Ishikawa (cell line): Measurements from ENCODE around the gene PFDN4.

Source experiments
- CEBPB ChIP-seq: IDR thresholded peaks from 2 replicates; pipeline ENCODE4 v1.6.1; 2012
- CREB1 ChIP-seq: IDR thresholded peaks from 2 replicates; pipeline ENCODE4 v1.6.1; 2012; ENCODE audit warnings: low read depth
- EGR1 ChIP-seq: IDR thresholded peaks from 2 replicates; pipeline ENCODE4 v1.6.1; 2012
- EP300 ChIP-seq: IDR thresholded peaks from 2 replicates; pipeline ENCODE4 v1.6.1; 2012; ENCODE audit warnings: borderline replicate concordance
- FOXM1 ChIP-seq: IDR thresholded peaks from 2 replicates; pipeline ENCODE4 v1.6.1; 2012; ENCODE audit warnings: low read depth, borderline replicate concordance
- NFIC ChIP-seq: IDR thresholded peaks from 2 replicates; pipeline ENCODE4 v1.6.1; 2012
- RAD21 ChIP-seq: IDR thresholded peaks from 2 replicates; pipeline ENCODE4 v1.6.1; 2012; ENCODE audit warnings: low read depth
- TAF1 ChIP-seq: IDR thresholded peaks from 2 replicates; pipeline ENCODE4 v1.6.1; 2012; ENCODE audit warnings: low read depth, mild to moderate bottlenecking
- TCF12 ChIP-seq: IDR thresholded peaks from 2 replicates; pipeline ENCODE4 v1.6.1; 2012; ENCODE audit warnings: low read depth
- TEAD4 ChIP-seq: IDR thresholded peaks from 2 replicates; pipeline ENCODE4 v1.6.1; 2012
- YY1 ChIP-seq: IDR thresholded peaks from 2 replicates; pipeline ENCODE4 v1.6.1; 2012; ENCODE audit warnings: low read depth
- ZBTB7A ChIP-seq: IDR thresholded peaks from 2 replicates; pipeline ENCODE4 v1.6.1; 2012; ENCODE audit warnings: low read depth
- TF ChIP-seq, protein P1 (sequence below): IDR thresholded peaks from 2 replicates; pipeline ENCODE4 v1.6.1; 2012
- TF ChIP-seq, protein P2 (sequence below): IDR thresholded peaks from 2 replicates; pipeline ENCODE4 v1.6.1; 2012
- TF ChIP-seq, protein P3 (sequence below): IDR thresholded peaks from 2 replicates; pipeline ENCODE4 v1.6.1; 2012; ENCODE audit warnings: low read depth, mild to moderate bottlenecking

Gene PFDN4

DNA sequence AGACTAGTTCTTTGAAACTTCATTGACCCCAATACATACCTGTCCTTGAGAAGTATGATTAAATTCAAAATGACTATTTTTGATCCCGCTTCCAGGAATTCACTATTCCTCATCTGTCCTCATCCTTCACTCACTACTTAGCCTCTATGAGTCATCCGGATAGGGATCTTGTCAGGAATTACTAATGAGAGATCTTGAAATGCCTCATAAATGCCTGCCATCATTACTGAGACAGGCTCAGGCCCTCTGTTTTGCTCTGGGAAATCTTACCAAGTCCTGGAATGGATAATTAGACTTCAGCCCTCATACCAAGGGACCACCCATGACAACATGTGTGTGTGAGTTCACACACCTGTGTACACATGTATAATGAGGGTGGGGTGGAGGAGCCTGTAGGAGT, 31.3 kb upstream of the PFDN4 start:
- TF ChIP-seq, protein P1, sequence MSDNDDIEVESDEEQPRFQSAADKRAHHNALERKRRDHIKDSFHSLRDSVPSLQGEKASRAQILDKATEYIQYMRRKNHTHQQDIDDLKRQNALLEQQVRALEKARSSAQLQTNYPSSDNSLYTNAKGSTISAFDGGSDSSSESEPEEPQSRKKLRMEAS = no peak
- TF ChIP-seq TEAD4 = no peak
- no peak for TF ChIP-seq TCF12
- no peak for TF ChIP-seq FOXM1
- TF ChIP-seq, protein P2, sequence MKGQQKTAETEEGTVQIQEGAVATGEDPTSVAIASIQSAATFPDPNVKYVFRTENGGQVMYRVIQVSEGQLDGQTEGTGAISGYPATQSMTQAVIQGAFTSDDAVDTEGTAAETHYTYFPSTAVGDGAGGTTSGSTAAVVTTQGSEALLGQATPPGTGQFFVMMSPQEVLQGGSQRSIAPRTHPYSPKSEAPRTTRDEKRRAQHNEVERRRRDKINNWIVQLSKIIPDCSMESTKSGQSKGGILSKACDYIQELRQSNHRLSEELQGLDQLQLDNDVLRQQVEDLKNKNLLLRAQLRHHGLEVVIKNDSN = no peak
- no peak for TF ChIP-seq CEBPB
- TF ChIP-seq EP300 = no peak
- no peak for TF ChIP-seq EGR1
- no peak for TF ChIP-seq CREB1
- no peak for TF ChIP-seq YY1
- TF ChIP-seq RAD21 = no peak
- TF ChIP-seq NFIC = no peak
- TF ChIP-seq, protein P3, sequence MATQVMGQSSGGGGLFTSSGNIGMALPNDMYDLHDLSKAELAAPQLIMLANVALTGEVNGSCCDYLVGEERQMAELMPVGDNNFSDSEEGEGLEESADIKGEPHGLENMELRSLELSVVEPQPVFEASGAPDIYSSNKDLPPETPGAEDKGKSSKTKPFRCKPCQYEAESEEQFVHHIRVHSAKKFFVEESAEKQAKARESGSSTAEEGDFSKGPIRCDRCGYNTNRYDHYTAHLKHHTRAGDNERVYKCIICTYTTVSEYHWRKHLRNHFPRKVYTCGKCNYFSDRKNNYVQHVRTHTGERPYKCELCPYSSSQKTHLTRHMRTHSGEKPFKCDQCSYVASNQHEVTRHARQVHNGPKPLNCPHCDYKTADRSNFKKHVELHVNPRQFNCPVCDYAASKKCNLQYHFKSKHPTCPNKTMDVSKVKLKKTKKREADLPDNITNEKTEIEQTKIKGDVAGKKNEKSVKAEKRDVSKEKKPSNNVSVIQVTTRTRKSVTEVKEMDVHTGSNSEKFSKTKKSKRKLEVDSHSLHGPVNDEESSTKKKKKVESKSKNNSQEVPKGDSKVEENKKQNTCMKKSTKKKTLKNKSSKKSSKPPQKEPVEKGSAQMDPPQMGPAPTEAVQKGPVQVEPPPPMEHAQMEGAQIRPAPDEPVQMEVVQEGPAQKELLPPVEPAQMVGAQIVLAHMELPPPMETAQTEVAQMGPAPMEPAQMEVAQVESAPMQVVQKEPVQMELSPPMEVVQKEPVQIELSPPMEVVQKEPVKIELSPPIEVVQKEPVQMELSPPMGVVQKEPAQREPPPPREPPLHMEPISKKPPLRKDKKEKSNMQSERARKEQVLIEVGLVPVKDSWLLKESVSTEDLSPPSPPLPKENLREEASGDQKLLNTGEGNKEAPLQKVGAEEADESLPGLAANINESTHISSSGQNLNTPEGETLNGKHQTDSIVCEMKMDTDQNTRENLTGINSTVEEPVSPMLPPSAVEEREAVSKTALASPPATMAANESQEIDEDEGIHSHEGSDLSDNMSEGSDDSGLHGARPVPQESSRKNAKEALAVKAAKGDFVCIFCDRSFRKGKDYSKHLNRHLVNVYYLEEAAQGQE = no peak
- no peak for TF ChIP-seq TAF1
- no peak for TF ChIP-seq ZBTB7A

DNA sequence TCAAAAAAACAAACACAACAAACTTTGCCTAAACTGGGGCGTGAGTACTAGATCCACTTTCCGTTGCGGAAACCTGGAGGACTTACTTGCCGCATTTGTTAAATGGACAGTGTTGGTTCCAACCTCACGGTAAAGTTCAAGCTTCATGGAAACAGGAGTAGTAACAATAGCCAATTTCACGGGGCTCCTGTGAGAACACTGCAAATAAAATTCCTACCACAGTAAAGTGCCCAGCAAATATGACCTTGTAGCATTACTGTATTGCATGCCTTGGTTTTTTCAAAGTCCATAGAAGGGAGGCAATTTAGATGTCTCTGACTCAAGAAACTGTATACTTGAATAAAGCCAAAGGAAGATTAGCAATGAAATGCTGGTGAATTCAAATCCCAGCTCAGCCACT, 30.5 kb upstream of the PFDN4 start:
- TF ChIP-seq, protein P1 = no peak
- TF ChIP-seq EP300 (no peak), FOXM1 (no peak), CEBPB (no peak), NFIC (no peak)

DNA sequence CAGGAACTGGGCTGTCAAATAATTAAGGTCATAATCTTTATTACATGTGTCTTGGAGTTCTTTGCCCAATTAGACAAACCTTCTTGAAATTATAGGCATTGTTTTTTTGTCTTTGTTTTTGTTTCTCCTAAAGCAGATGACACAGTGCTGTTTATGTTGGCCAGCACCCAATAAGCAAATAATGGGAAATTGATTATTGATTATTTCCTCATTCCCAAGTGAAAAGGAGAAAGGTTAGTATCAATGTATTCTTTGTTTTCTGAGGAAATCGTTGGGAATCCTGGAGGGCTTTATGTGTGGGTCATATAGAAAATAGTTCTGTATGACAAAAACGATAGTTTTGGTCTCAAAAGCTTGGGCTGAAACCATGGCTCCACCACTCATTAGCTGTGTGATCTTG, 29.6 kb upstream of the PFDN4 start:
- TF ChIP-seq CREB1 = no peak
- no peak for TF ChIP-seq NFIC
- no peak for TF ChIP-seq TAF1
- TF ChIP-seq, protein P2 = no peak
- no peak for TF ChIP-seq TCF12
- TF ChIP-seq EP300 = no peak
- TF ChIP-seq, protein P1 = no peak
- no peak for TF ChIP-seq YY1
- no peak for TF ChIP-seq CEBPB
- TF ChIP-seq EGR1 = no peak
- TF ChIP-seq RAD21 = no peak
- TF ChIP-seq, protein P3 = no peak

DNA sequence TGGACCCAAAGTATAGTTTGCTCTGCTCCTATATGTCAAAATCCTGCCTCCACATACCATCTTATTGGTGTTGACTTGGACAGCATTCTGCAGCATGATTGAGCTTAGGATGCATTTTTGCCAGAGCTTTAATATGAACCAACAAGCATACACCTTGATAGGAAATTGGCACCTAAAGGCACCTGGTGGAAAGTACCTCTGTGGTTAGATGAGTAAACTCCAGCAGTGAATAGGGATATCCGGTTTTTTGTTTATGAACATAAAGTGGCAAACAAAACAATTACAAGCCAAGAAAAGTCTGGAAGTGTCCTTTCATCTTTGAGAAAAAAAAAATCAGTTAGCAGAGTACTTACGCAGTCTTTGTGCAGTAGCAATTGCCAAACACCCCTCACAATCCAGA, 27.9 kb upstream of the PFDN4 start:
- TF ChIP-seq, protein P3 = no peak
- TF ChIP-seq TCF12 (no peak), NFIC (no peak), CREB1 (no peak), TAF1 (no peak), CEBPB (no peak), FOXM1 (no peak), RAD21 (no peak)
- TF ChIP-seq, protein P2 = no peak
